ENCODE measurements around the gene CD9.
"Not testable (repeated sequence)": the region's sequence is repeated elsewhere in the genome, so short reads cannot be mapped to it uniquely, and the experiment has no call there.

CD9 gene

DNA sequence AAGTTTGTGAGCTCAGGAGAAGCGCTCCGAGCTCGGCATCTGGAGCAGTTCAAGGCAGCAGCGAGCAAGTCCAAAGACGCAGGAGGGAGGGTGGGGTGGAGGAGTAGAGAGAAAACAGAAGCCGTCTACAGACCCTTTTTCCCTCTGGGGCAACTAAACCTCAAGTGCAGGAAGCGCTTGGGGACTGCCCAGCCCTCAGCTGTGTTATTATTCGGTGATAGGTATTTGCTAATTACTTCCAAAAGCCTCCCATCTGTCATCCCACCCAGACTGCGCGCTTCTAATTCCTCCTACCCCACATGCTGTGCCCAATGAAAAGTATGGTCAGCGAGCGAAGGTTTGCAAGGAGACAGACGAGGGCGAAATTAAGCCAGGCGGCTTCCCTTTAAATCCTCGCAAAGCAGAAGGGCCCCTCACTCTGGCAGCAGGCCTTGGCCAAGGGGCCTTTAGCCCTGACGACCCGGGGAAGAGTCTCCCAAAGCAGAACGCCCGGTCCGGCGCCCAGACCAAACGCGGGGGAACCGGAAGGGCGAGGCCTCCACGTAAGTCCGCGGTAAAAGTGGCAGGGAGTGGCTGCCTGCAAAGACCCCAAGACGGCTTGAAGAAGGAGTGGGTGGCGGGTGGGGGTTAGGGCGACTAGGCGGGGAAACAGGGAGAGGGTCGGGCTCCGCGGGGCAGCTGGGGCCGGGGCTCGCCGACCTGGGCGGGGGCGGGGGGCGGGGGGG is 507 bp upstream of the CD9 start:
- peak; percentile 60 for DNase-seq (ENCODE audit: low read depth)

DNA sequence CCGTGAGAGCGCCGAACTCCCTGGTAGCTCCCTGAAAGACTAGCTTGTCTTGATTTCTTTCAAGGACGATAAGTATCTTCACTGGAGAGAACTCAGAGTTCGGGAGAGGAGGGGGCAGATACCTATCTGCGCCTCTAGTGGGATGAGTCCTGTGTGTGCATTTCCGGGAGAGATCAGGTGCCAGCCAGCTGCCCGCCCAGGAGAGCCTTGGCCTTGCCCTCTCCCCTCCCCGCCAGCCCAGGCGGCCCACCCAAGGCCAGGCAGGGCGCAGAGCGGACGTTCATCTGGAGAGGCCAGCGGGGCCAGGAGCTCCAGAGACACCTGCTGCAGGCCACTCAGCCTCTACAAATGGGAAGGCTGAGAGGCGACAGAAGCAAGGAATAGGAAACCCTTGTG is 1.0 kb downstream of the CD9 start:
- DNase-seq (ENCODE audit: low read depth): no peak

DNA sequence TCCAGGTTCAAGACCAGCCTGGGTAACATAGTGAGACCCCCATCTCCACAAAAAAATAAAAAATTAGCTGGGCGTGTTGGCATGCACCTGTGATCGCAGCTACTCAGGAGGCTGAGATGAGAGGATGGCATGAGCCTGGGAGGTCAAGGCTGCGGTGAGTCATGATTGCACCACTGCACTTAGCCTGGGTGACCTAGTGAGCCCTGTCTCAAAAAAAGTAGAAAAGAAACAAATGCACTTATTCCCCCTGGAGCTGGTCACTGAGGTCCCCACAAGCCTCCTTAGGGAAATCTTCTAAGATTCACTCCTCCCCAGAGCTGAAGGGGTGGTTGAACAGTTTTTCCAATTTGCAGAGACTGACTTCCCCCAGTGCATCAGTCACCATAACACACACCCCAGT is 1.6 kb downstream of the CD9 start:
- DNase-seq (ENCODE audit: low read depth): peak; percentile 19

DNA sequence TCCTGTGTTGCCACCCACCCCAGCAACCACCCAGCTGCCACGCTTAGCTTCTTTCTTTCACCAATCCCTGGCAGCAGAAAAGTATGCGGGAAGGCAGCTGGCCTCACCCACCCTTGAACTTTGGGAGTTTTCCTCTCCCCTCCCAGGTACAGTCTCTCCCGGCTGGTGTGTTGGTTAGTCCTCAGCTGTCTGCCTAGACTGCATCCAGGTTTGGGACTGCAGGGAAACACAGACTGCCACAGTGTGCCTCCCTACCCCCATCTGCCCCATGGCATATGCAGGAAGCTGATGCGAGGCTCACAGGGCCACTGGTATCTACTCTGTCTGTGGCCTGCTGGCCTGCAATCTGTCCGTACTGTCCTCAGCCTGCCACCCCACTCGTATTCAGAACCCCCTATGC is 2.1 kb downstream of the CD9 start:
- DNase-seq (ENCODE audit: low read depth): no peak

DNA sequence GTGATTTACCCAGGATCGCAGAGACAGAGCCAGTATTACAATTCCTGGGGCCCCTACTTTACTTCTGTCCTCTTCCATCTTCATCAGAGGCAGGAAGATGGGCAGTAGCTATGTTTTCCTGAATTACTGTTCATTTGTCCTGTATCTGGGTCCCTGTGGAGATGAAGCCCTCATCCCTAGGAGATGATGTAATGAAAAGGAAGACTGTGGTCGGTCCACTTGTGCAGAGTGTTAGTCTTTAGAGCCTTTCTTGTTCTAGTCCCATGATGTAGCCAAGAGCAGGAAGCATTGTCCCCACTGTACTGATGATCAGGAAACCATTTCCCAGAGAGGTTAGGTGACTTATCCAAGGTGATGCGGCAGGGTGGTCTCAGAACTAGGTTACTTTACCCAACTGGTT is 2.6 kb downstream of the CD9 start:
- peak; percentile 11 for DNase-seq (ENCODE audit: low read depth)

DNA sequence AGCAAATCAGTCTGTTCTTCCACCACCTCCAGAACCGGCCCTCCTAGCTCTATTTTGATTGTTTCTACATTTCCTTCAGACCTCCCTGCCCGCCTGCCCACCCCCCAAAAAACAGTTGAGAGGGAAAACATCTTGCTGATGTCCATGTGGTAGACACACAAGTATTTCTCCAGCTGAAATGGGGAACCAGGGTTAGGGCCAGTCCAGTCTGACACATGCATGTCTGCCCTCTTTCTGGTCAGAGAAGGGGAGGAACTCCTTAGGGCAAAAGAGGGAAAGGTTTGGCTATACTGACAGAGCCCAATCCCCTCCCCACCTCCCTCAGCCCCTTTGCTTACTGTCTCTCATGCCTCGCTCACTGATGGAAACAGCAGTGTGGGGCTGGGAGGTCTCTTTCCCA is 3.4 kb downstream of the CD9 start:
- DNase-seq (ENCODE audit: low read depth): no peak

DNA sequence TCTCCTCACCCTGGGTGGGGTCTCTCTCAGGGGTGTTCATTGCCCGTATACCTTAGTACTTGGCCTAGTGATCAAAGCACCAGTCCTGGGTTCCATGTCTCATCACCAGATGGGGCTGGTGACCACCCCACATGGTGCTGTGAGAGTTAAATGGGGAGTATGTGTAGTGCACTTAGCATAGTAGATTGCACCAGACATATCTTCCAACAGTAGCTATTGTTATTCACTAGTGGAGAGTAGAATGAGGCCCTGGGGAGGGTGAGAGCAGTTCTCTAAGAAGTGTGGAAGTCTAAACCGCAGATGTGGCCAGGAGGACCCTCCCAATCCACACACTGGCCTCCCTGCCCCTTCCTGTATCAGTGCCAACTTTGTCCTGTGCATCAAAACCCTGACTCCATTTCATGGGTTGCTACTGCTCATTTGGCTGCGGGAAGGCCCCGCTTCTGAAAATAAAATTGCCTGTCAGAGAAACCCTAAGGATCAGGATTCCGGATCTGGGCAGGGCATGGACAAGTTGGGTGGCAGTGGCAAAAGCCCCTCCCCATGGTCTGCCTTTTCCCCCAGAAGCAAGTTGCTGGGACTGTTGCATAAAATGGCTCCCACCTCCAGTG is 4.4 kb downstream of the CD9 start:
- peak; percentile 12 for DNase-seq (ENCODE audit: low read depth)

DNA sequence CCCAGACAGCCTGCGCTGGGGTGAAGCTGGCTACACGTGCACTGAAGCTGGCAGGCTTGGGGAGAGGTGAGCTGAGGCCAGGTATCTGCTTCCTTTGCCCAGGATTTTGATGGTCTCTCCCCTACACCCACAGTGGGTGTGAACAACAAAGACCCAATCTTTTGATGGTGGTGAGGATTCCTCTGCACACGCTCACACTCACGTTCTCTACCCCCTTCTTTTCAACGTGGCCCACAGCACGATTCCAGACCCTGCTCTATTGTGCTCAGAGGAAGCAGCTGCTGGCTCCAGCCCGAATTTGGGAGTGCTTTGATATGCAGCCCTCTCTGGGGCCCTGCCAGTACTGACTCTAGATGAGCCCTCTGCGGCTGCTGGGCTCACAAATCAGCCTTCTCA is 4.9 kb downstream of the CD9 start:
- no peak for DNase-seq (ENCODE audit: low read depth)

DNA sequence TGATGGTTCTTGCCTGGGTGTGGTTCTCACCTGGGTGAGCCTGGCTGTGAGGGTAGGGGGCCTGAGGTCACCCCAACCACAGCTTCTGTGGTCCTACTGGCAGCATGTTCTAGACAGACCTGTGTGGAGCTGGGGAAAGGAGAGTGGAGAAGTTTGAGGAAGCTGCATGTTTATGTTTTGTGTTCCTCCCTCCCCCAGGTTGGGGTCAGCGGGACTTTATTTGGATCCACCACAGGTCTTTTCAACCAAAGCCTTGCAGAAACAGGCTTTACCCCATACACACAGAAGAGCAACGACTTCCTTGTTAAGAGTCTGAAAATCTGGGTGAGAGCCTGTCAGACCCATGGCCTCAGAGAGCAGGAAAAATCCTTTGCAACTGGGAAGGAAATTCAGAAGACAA is 5.6 kb downstream of the CD9 start:
- DNase-seq (ENCODE audit: low read depth): no peak

DNA sequence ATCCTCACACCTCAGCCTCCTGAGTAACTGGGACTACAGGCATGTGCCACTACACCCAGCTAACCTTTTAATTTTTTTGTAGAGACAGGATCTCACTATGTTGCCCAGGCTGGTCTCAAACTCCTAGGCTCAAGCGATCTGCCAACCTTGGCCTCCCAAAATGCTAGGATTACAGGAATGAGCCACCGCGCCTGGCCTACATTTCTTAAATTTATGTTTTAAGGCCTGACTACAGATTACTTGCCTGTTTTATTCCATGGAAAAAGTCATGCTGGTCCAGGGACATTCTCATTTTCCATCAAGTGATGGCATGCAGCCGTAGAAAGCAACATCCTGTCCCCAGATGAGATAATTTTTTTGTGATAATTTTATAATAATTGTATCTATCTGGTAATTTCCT is 6.1 kb downstream of the CD9 start:
- no peak for DNase-seq (ENCODE audit: low read depth)

DNA sequence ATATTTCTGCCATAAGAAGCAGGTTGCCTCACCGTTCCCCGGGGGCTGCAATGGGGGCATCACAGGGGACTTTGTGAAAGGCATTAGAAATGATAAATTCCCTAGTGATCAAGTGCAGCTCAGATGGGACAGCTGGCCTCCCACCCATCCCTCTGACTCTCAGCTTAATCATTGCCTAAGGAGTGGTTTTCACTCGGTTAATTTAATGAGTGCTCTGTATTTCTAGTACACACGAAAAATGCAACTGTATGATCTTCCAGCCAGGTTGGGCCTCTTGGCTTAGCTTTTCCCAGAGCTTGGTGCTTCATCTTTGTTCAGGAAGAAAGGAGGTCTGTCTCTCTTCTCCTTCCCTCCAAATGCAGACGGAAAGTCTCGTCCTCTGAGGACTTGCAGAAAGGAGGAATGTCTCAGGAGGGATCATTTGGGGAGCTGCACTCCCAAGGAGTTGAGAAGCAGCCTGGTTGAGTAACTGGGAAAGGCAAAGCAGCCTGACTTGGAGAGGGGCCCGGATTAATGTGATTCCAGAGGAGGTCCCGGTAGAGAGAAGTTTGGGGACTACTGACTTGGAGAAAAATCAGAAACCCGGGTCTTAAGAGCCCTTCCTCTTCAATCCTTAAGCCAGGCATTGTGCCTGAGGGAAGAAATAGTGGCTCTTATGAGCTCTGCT is 7.2 kb downstream of the CD9 start:
- DNase-seq (ENCODE audit: low read depth): no peak

DNA sequence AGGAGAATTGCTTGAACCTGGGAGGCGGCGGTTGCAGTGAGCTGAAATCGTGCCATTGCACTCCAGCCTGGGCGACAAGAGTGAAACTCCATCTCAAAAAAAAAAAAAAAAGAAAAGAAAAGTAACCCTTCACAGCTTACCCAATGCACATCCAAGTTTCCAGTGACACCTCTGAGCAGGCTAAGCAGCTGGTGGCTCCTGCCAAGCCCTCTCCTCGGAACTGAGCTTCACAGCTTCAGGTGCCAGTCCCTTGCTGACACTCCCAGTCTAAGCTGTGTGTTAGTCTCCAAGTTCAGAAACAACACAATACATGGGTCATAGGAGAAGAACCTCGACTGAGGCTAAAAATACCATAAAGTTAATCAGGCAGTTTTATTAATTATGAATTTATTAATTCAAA is 7.9 kb downstream of the CD9 start:
- DNase-seq (ENCODE audit: low read depth): no peak

DNA sequence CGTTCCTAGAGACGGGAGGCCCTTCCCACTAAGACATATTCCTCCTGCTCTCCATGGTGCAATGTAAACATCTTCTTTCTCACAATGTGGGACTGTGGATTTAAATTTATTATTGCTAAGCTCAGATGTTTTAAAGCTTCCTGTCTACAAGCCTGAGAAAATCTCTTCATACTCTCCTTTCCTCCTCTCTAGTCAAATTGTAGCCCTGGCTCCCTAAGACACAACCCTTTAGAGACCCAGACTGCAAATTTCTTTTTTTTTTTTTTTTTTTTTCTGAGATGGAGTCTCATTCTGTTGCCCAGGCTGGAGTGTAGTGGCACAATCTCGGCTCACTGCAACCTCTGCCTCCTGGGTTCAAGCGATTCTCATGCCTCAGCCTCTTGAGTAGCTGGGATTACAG is 9.2 kb downstream of the CD9 start:
- DNase-seq (ENCODE audit: low read depth): not testable (repeated sequence)

DNA sequence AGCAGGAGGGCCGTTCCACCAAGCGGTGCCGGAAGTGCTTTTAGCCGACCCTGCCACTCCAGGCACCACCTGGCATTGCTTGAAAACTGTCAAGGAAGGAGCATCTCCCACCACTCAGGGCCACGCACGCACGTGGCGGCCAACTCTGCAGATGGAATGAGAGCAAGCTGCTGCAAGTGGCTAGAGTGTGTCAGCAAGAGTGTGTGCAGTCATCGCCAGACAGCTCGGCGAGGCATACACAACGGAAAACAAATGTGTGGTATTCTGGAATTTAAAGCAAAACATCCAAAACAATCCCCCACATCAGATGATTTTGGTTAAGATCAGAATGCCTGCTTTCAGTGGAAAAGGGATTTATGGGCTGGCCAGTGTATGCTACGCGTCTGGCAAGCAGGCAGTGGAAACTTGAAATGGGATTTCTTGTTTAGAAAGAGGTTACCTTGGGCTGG is 11.2 kb downstream of the CD9 start:
- peak; percentile 90 for DNase-seq (ENCODE audit: low read depth)

DNA sequence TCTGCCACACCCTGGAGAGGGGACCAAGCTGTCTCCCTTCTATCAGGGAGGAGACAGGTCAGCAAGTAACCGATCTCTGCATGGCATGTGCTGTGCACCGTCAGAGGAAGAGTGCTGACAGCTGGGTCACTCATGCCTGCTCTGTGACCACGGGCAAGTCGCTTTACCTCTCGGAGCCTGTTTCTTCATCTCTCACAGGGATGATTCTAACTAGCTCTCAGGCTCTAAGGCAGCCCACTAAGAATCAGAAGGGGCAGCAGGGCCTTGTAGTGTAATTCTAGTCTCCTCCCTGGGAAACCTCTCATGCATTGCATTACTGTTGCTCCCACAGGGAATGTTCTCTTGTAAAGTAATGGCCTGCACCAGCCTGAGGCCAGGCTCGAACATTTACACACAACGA is 11.9 kb downstream of the CD9 start:
- DNase-seq (ENCODE audit: low read depth): peak; percentile 36

DNA sequence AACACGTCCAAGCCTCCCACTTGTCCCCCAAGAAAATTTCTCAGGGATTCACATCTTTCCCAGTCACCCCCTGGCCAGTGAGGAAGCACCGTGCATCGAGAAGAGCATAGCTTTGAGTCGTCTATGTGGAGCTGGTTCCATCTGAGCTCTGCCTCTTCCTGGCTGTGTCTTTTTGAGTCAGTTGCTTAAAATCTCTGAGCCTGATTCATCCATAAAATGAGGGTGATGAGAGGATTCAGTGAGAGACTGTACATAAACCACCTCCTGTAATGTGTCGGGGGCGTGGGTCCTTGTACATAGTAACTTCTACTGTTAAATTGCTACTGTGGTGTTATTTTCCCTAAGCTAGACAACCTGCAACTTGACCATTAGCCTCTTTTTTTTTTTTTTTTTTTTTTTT is 13.8 kb downstream of the CD9 start:
- DNase-seq (ENCODE audit: low read depth): peak; percentile 23

DNA sequence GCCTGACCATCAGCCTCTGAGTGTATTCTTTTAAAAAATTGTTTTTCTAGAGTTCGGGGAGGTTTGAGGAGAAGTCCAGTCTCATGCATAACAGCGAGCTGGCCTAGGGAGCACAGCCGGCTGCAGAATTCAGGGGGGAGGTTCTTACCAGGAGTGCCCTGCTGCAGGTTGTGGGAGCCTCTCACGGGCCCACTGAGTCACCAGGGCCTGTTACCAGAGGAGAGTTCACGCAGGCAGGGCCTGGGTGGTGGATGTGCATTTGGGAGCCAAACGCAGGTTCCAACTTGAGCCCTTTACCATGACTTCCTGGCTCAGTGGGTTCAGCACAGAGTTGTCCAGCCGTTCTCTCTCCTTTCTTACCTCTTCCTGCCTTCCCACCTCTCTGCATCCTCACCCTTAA is 14.4 kb downstream of the CD9 start:
- no peak for DNase-seq (ENCODE audit: low read depth)

DNA sequence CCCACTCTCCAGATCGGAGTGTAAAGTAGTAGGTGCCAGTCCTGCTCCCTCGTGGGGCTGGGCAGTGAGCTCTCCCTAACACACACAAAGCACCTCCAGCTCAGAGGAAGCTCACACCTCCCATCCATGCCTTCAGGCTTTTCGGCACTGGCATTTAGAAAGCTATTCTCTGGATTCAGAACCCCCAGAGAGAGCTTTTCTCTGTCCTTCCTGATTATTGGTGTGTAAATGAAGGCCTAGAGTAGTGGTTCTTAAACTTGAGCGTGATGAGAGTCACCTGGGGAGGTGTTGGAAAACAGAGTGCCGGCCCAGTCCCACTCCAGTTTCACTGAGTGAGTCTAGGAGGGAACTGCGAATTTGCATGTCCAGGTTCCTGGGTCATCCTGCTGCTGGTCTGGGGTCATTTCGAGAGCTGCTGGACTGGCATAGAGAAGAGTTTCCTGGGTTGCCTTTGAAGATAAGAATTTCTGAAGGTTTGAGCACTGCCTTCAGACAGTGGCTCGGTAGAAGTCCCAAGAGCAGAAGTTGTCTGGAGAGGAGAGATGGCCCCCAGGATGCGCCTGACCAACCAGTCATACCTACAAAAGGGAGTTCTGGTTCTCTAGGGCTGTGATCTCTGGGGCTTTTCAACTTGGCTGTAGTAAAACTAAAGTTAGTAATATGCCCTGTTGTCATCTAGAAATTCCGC is 15.1 kb downstream of the CD9 start:
- no peak for DNase-seq (ENCODE audit: low read depth)

DNA sequence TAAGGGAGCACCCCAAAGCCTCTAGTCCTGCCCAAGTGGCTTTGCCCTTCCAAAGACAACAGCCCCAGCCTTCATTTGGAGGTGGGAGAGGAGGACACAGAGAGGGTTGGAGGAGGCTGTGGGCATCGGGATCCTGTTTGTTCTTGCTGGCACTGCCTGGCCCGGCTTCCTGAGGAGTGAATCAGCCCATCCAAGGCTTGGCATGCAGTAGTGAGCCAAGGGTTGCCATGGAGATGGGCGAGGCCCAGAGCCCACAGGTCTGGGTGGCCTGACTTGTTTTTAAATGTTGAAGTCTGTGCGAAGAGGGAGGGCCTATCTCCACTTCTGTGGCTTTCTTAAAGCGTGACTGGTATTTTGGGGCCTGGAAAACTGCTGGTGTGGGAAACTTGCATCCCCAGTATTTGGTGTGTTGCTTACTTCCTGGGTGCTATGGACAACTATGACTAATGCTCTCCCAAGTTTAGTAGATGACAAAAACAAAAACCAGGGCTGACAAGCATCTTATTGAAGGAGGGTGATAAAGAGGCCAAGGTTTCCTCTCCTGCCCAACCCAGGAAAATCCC is 15.8 kb downstream of the CD9 start:
- DNase-seq (ENCODE audit: low read depth): peak; percentile 96

DNA sequence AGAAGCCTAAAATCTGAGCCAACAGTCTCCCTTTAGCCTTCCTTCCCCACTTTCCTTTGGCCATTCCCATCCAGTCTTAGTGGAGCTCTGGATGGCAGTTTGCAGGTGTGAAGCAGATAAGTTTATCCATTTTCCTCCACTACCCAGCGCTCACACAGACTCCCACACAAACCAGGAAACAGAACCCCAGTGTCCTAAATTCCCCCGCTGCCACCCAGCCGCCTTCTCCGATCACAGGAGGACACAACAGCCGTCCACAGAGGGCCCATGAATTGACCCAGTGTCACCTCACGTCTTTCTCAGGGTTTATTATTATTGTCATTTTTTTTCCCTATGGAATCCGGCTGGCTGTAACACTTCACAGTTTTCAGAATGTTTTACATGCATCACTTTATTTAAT is 16.4 kb downstream of the CD9 start:
- no peak for DNase-seq (ENCODE audit: low read depth)

DNA sequence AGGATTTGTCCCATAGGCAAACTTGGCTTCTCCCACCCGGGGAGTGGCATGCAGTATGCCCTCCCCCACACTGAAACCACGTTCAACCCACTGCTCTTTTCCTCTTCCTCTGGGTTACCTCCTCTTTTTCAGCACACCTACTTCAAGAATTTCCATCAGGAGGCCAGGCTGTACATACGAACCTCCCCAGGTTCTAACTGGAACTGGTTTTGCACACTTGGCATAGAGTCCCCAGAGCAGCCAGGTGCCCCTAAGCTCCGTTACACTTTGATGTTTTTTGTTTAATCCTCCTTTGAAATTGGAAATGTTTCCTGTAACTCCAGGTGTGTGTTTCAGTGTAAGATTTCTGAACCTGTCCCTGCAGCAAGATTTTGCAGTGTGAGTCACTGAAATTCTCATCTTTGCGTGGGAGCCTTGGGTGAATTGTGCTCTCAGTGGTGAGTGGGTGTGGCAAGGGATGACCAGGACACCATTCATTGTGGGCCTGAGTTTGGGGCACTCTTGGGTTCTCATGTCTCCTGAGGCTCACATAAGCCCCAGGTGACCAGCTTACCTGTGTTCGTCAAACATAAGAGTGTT is 18.2 kb downstream of the CD9 start:
- DNase-seq (ENCODE audit: low read depth): peak; percentile 12

DNA sequence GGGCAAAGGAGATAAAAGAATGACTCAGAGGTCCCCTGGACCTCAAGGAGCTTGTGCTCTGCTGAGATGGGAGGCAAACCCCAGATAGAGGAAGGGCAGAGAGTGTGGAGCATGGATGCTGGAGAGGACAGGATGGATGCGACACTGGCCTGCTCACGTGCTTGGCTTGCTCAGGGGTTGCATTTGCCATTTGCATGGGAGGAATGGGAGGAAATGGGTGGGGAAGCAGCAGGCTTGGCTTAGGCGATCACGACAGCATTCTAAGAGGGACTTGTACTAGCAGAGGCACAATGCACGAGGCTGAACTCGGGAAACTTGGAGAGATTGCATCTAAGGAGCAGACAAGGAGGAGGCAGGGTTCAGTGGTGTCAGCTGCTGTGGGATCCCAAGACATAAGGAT is 19.8 kb downstream of the CD9 start:
- DNase-seq (ENCODE audit: low read depth): no peak

All from EH (cell line).